Thymus (tissue), 11 donors: ENCODE data around the gene RUSF1. TPM values are rescaled to one million over a fixed set of nuclear protein-coding genes. Genes with fewer than 3 reads are reported as not detected.
A peak's percentile ranks its signal among the peaks of the same experiment; 100 is the strongest.

Experiments
- DNase-seq, 9 donors: peaks; one replicate each; pipeline ENCODE4 v3.0.0-alpha.2; 2013; ENCODE audit warnings: low spot score in 9 of 9, low read depth in 6 of 9, missing footprints in 1 of 9
- H3K27ac ChIP-seq, 2 donors: one replicate each; pipeline ENCODE4 v1.5.1; 2013; ENCODE audit warnings: control low read depth in 1 of 2, low read depth in 1 of 2, low read length in 1 of 2, mild to moderate bottlenecking in 1 of 2, moderate library complexity in 1 of 2
- H3K27me3 ChIP-seq, 2 donors: one replicate each; pipeline ENCODE4 v1.5.1; 2013; ENCODE audit warnings: low read length in 1 of 2; ENCODE audit not compliant: control insufficient read depth in 2 of 2, insufficient read depth in 1 of 2
- H3K36me3 ChIP-seq, 2 donors: one replicate each; pipeline ENCODE4 v1.5.1; 2013; ENCODE audit warnings: low read length in 1 of 2, mild to moderate bottlenecking in 1 of 2, moderate library complexity in 1 of 2; ENCODE audit not compliant: control insufficient read depth in 2 of 2, insufficient read depth in 2 of 2
- H3K4me1 ChIP-seq, 2 donors: one replicate each; pipeline ENCODE4 v1.5.1; 2013; ENCODE audit warnings: low read length in 2 of 2; ENCODE audit not compliant: control insufficient read depth in 2 of 2, insufficient read depth in 2 of 2
- H3K4me3 ChIP-seq, 2 donors: one replicate each; pipeline ENCODE4 v1.5.1; 2013; ENCODE audit warnings: low read length in 2 of 2, control low read depth in 1 of 2, mild to moderate bottlenecking in 1 of 2
- H3K9me3 ChIP-seq, 2 donors: one replicate each; pipeline ENCODE4 v1.5.1; 2013; ENCODE audit warnings: low read length in 1 of 2, mild to moderate bottlenecking in 1 of 2; ENCODE audit not compliant: control insufficient read depth in 2 of 2, insufficient read depth in 1 of 2
- WGBS: extraction: QIAGEN DNeasy Blood & Tissue Kit; methylation state at CpG from one replicate; pipeline ENCODE4 v1.1.7; 2013; 5-methylcytosine and 5-hydroxymethylcytosine counted together
- polyA plus RNA-seq: library from polyadenylated mRNA; stranded (reverse); fragments of 200-250 nt; gene quantifications from one replicate; pipeline ENCODE4 v1.2.3, GENCODE V29; 2013
- total RNA-seq: library from RNA; stranded (reverse); fragments of 120-200 nt; gene quantifications from one replicate; pipeline ENCODE4 v1.2.4, GENCODE V29; 2013
- donor health status: healthy.

The RUSF1 gene
- total and polyA plus RNA-seq, 2 donors: 20.8 to 72.9 TPM

DNA sequence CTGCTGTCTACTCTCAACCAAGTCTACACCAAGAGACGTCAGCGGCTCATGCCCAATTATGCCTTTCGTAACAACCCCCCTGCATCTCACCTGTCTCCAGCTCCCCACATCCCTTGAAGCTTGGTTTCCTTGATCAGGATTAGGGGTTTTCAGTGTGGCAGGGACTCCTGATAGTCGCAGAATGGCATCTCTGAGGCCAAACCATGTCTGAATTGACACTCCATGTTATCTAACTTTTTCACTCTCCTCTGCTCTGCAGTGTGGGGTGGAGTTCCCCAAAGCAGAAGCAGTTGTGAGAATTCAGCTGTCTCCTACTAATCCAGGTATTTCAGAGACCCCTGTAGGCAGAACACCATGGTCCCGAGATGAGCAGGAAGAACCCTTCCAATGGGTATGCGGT, 13.9 kb upstream of the RUSF1 start:
- DNase-seq: no peak
- 94% methylated on average over 6 of the region's 6 CpGs for WGBS
- H3K9me3 ChIP-seq: no peaks in the 10 kb centered on the region

DNA sequence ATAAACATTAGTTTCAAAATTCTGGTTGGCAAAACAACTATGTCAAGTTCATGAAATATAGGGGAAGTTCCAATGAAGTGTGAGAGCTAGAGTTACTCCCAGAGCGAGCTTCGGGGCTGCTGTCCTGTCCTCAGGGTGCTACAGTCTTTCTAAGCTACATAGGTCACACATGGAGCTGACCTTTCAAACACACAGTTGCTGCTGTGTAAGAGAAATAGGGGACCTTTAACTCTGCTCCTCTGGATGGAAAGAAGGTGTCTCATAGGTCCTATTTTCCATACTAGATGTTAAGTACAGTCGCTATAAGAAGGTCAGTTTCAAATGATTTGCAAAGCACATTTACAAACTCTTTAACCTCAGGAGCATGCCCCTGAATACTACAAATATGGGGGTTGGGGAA, 13.2 kb upstream of the RUSF1 start:
- Histone ChIP-seq H3K9me3 (no peaks in the 10 kb centered on the region), H3K27me3 (no peaks in the 10 kb centered on the region), H3K36me3 (no peaks in the 10 kb centered on the region), H3K4me3 (no peak overlapping the region), H3K4me1 (no peaks in the 10 kb centered on the region), H3K27ac (no peak overlapping the region)
- 96% methylated on average over 3 of the region's 3 CpGs for WGBS
- DNase-seq: no peak

More for the DNA sequence above, 13.9 kb upstream of the RUSF1 start:
- Histone ChIP-seq H3K27me3 (no peaks in the 10 kb centered on the region), H3K27ac (no peak overlapping the region), H3K4me1 (no peaks in the 10 kb centered on the region), H3K36me3 (no peaks in the 10 kb centered on the region), H3K4me3 (no peak overlapping the region)

DNA sequence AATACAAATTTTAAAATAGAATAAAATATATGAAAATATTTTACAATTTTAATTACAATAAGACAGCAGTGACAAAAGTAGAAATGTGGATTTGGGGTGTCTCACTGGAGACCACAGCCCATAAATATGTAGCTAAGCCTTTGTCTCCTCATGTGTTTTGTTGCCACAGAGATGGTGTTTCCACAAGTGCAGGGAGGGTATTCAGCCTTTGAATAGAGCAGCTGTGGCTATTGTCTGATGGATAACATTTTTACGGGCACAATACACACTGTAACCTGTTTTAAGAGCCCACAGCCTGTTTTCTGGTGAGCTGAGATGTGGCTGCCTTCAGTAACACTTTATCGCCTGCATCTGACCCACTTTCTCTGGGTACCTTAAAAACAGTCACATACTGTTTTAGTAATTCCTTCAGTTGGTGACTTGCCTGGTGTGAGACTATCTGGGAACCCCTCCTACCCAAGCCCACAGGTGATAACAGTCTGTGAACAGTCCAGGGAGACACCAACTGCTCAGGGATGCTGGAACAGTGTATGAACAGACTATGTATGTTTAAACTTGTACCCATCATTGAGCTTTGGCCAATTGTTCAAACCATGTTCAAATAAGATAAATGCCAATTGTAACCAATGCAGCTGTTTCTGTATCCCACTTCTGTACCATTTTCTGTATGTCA, 11.7 kb upstream of the RUSF1 start:
- WGBS: 97% methylated on average over 2 of the region's 2 CpGs
- Histone ChIP-seq H3K27ac (no peak overlapping the region), H3K4me1 (no peaks in the 10 kb centered on the region), H3K27me3 (no peaks in the 10 kb centered on the region), H3K9me3 (no peaks in the 10 kb centered on the region), H3K4me3 (no peak overlapping the region), H3K36me3 (no peaks in the 10 kb centered on the region)
- no peak for DNase-seq

DNA sequence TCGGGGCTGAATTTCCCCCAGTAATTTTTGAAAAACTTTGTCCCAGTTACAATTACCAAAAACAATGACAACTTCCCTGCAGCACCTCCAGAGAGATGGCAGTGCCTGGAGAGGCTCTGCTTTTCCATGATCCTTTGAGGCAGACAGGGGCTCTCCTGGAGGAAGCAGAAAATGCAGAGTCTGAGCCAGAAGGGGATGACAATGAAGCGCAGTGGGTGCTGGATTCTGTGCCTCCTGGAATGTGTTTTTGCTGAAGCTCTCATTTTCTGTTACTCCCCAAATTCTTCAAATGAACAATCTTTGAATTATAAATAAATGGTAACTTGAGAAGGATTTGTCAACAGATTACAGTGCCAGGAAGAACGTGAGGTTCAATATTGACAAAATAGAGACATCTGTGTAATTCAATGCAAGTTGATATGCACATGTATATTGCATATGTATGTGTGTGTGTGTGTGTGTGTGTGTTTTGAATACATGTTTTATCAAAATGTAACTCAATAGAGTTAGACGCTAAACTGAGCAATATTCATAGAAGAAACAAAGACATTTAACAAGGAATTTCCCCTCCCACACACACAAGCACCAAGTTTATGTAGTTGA, 9.7 kb upstream of the RUSF1 start:
- Histone ChIP-seq H3K27ac (no peak overlapping the region), H3K4me1 (no peaks in the 10 kb centered on the region), H3K36me3 (no peaks in the 10 kb centered on the region), H3K27me3 (no peaks in the 10 kb centered on the region), H3K4me3 (no peak overlapping the region), H3K9me3 (no peaks in the 10 kb centered on the region)
- WGBS: 94% methylated on average over 4 of the region's 4 CpGs
- no peak for DNase-seq

DNA sequence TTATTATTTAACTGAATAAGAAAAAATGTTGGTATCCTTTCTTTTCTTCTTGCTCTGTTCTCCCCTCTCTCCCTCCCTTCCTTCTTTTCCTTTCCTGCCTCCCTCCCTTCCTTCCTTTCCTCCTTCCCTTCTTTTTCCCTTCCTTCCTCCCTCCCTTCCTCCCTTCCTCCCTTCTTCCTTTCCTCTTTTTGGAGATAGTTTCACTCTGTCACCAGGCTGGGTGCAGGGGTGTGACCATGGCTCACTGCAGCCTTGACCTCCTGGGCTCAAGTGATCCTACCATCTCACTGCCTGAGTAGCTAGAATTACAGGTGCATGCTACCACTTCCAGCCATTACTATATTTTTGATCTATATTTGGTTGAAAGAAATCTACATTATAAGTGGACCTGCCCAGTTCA, 5.7 kb upstream of the RUSF1 start:
- H3K9me3 ChIP-seq: no peaks in the 10 kb centered on the region
- no peak for DNase-seq
- no peak overlapping the region for H3K4me3 ChIP-seq
- peaks cover 0 to 4% of the 10 kb centered on the region in 2 donors for H3K4me1 ChIP-seq
- H3K27me3 ChIP-seq: no peaks in the 10 kb centered on the region
- H3K36me3 ChIP-seq: no peaks in the 10 kb centered on the region
- no peak overlapping the region for H3K27ac ChIP-seq

DNA sequence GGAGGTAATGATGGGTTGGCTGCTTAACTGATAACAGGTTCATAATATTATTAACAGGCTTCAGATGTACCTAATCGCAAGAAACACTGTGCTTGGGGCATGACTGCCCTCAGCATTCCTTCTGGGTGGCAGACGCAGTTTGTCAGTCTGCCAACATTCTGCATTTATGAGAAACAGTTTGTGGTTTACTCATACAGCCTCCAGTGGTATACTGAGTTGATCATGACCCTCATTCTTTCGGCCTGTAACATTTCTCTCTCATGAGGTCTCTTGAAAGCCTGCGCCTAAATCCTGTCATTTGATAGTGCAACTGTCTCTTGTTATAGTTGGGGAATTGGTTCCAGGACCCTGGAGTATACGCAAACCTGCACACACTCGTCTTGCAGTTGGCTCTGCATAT, 4.9 kb upstream of the RUSF1 start:
- no peak for DNase-seq
- H3K36me3 ChIP-seq: no peaks in the 10 kb centered on the region
- H3K4me1 ChIP-seq: peaks cover 0 to 7% of the 10 kb centered on the region in 2 donors
- no peaks in the 10 kb centered on the region for H3K9me3 ChIP-seq
- 84% methylated on average over 6 of the region's 6 CpGs for WGBS
- H3K4me3 ChIP-seq: no peak overlapping the region
- H3K27ac ChIP-seq: no peak overlapping the region
- H3K27me3 ChIP-seq: no peaks in the 10 kb centered on the region

DNA sequence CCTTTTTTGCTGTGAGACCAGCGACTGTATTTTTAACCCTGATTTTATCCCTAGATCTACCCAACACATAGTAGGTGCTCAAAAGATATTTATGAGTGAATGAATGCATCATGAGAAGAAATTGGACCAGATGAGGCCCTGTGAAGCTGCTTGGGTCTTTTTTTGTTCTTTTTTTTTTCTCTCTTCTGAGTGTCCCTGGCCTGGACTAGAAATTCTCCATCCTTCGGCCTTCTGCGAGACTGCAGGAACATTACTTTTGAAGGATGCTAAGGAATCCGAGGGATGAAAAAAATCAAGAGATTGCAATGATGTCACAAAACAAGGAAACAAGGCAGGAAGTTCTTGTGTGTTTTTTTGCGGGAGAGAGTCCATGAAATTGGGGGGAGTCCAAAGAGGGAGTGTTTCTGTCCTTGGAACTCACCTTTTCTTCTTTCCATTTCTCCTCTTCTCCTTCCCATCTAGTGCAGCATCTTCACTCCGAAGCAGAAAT, 560 bp upstream of the RUSF1 start:
- Histone ChIP-seq H3K27me3 (no peaks in the 10 kb centered on the region), H3K36me3 (no peaks in the 10 kb centered on the region), H3K4me1 (peaks cover 8 to 16% of the 10 kb centered on the region in 2 donors), H3K9me3 (no peaks in the 10 kb centered on the region), H3K4me3 (peak overlapping the region; percentile 92 to 95), H3K27ac (peak overlapping the region; percentile 84 to 89)
- peak in 2 of 9 donors; percentile 23 to 37 for DNase-seq
- 18% methylated on average over 6 of the region's 6 CpGs for WGBS

DNA sequence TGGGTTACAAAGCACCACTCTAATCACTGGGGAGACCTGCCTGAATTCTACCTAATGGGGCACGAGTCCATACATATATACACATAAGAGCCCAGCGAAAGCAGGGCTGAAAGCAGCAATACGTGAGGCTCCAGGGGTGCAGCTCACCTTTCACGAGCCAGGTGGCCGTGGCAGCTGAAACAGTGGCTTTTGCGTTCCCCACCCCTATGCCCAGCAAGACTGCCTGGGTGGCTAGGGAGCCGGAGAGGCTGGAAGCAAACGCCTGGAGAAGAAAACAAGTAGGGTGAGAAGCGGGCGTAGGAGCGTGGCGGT, 618 bp downstream of the RUSF1 start:
- H3K27me3 ChIP-seq: no peaks in the 10 kb centered on the region
- peak overlapping the region; percentile 92 to 95 for H3K4me3 ChIP-seq
- peaks cover 8 to 16% of the 10 kb centered on the region in 2 donors for H3K4me1 ChIP-seq
- H3K9me3 ChIP-seq: no peaks in the 10 kb centered on the region
- peak overlapping the region; percentile 84 to 89 for H3K27ac ChIP-seq
- peak in 2 of 9 donors; percentile 1 to 44 for DNase-seq
- H3K36me3 ChIP-seq: no peaks in the 10 kb centered on the region
- WGBS: 4% methylated on average over 12 of the region's 12 CpGs

DNA sequence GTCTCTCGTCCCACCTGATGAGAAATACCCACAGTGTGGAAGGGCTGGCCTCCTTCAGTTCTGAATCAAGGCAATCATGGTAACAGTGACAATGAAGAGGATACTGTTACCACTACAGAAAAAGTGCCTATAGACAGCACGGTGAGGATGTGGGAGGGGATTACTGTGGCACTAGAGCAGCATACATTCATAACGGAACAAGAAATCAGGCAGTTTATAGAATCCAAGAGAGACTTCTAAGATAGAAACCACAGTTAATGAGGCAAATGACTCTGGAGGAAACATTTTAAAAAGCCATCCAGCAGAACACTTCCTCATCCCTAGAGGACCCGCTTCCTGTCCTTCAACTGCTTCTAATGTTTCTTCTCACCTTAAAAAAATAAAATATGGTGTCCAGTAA, 2.7 kb downstream of the RUSF1 start:
- no peaks in the 10 kb centered on the region for H3K27me3 ChIP-seq
- no peak for DNase-seq
- H3K27ac ChIP-seq: no peak overlapping the region
- no peak overlapping the region for H3K4me3 ChIP-seq
- peaks cover 8 to 16% of the 10 kb centered on the region in 2 donors for H3K4me1 ChIP-seq
- WGBS: 48% methylated on average over 4 of the region's 4 CpGs
- H3K9me3 ChIP-seq: no peaks in the 10 kb centered on the region
- peaks cover 2% of the 10 kb centered on the region in 2 donors for H3K36me3 ChIP-seq
